ENCODE data around the gene PRKCG.
"Not testable (repeated sequence)": the region's sequence is repeated elsewhere in the genome, so short reads cannot be mapped to it uniquely, and the experiment has no call there.

The PRKCG gene

DNA sequence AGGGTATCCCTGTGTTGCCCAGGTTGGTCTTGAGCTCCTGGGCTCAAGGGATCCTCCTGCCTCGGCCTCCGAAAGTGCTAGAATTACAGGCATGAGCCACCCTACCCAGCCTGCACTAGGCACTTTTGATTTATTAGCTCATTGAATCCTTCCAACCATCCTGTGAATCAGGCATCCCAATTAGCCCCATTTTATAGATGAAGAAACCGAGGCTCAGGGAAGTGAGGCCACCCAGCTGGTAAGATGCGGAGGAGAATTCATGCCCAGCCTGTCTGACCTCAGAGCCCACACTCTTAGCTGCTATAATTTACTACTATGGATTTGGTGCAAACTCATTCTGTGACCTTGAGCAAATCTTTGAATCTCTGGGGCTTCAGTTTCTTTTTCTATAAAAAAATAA lies 62.9 kb downstream of the PRKCG start:
- DNase-seq (ENCODE audit: low spot score) = no peak

GRCh38 chr19:53945441-53945840 lies 63.4 kb downstream of the PRKCG start:
- no peak for DNase-seq (ENCODE audit: low spot score)

- no peak for DNase-seq (ENCODE audit: low spot score)
Observed at GRCh38 chr19:53945998-53946397, 64.0 kb downstream of the PRKCG start.

GRCh38 chr19:53947624-53948023 lies 65.6 kb downstream of the PRKCG start:
- DNase-seq (ENCODE audit: low spot score) = no peak

GRCh38 chr19:53948611-53949010 lies 66.6 kb downstream of the PRKCG start:
- not testable (repeated sequence) for DNase-seq (ENCODE audit: low spot score)

DNA sequence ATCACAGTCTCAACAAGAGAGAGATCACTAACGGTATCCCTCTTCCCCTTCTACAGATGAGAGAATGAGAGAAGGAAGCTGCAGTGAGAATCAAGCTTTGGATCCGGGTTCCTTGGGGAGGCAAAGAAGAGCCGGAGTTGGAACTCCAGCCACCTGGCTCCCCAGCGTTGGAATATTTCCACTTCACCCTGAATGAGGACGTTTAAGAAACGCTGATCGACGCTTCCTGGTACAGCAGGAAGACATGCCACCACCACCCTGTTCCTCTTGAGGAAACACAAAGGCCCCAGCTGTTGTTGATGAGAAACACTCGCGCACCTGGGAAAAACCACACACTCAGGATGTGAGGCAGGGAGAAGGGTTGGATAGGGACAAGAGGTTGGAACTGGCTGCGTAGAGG lies 69.4 kb downstream of the PRKCG start:
- DNase-seq (ENCODE audit: low spot score) = no peak

- no peak for DNase-seq (ENCODE audit: low spot score)
Observed at GRCh38 chr19:53951947-53952346, 70.0 kb downstream of the PRKCG start.

DNA sequence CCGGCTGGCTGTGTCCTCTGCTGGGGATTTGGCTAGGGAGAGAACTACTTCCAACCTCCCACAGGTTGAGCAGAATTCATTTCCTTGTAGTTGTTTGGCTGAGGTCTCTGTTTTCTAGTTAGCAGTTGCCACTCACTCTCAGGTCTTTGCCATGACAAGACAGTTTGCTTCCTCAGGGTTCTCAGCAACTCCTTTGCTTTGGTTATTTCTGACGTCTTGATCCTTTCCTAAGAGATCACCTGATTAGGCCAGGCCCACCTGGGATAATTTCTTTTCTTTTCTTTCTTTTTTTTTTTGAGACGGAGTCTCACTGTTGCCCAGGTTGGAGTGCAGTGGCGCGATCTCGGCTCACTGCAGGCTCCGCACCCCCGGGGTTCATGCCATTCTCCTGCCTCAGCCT lies 71.4 kb downstream of the PRKCG start:
- no peak for DNase-seq (ENCODE audit: low spot score)
